ENCODE results near the gene APOC4.

Gene APOC4

DNA sequence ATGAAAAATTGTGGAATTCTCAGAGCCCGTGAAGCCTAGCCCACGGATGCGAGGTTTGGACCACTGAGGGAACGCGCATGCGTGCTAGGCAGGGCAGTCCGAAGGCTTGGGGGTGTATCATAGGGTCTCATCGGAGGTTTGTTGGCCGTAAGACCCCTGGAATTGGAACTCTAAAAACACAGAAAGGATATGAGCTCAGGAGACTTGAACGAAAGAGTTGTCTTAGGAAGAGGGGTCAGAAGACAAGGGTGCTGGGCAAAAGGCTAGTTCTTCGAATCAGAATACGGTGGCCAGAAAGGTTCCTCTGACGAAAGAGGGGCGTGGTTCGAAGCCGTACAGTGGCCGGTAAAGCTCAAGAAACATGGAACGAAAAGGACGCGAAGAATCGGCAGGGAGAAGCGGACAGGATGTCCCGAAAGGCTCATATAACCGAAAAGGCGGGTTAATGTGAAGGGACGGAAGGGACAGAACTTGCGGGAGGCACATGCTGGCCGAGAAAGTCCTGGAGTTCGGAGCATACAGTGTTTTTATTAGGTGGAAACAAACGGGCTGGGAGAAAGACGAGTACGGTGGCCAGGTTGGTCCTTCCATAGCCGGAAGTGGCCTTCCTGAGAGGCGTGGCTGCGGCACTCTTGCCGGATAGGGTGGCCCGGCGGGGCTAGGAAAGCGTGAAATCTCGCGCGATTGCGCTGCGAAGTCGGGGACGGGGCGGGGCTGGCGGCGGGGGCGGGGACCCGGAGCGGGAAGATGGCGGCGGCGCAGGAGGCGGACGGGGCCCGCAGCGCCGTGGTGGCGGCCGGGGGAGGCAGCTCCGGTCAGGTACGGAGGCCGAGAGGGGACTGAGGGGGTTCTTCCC, 12.8 kb downstream of the APOC4 start, which contains the start of gene CLPTM1:
TSS of gene CLPTM1 (plus strand) at position 732 of the 856 bp plus-strand sequence. CDS start at position 748, 16 bp downstream.
- H3K9ac ChIP-seq (ENCODE audit: low read length) = peak within 1 kb of the TSS; percentile 83
- peak within 1 kb of the TSS; percentile 86 for H3K4me2 ChIP-seq (ENCODE audit: low read depth, low read length)
- peaks cover 5% of the 10 kb centered on the region for H3F3A ChIP-seq (ENCODE audit: insufficient read depth, low read length)
- peak; percentile 98 for DNase-seq
- peaks cover 20% of the 10 kb centered on the region for H3K4me1 ChIP-seq (ENCODE audit: low read length)
- no peaks in the 10 kb centered on the region for H3K9me3 ChIP-seq (replicated peaks; ENCODE audit: insufficient read depth, low read length)
- peak within 1 kb of the TSS; percentile 92 for H2AFZ ChIP-seq (ENCODE audit: low read length)
- H3K79me2 ChIP-seq (ENCODE audit: low read length) = peaks cover 60% of the 10 kb centered on the region
- H3K4me3 ChIP-seq (ENCODE audit: low read length) = peak within 1 kb of the TSS; percentile 94
- no peaks in the 10 kb centered on the region for H3K27me3 ChIP-seq (replicated peaks; ENCODE audit: insufficient read depth, low read length)
- H3K27ac ChIP-seq (ENCODE audit: low read length) = peak within 1 kb of the TSS; percentile 87
- H4K20me1 ChIP-seq (ENCODE audit: insufficient read depth, low read length) = no peaks in the 10 kb centered on the region; the same call in 1 of the 2 replicates
- TF ChIP-seq, protein P1, sequence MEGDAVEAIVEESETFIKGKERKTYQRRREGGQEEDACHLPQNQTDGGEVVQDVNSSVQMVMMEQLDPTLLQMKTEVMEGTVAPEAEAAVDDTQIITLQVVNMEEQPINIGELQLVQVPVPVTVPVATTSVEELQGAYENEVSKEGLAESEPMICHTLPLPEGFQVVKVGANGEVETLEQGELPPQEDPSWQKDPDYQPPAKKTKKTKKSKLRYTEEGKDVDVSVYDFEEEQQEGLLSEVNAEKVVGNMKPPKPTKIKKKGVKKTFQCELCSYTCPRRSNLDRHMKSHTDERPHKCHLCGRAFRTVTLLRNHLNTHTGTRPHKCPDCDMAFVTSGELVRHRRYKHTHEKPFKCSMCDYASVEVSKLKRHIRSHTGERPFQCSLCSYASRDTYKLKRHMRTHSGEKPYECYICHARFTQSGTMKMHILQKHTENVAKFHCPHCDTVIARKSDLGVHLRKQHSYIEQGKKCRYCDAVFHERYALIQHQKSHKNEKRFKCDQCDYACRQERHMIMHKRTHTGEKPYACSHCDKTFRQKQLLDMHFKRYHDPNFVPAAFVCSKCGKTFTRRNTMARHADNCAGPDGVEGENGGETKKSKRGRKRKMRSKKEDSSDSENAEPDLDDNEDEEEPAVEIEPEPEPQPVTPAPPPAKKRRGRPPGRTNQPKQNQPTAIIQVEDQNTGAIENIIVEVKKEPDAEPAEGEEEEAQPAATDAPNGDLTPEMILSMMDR (IDR thresholded peaks at IDR 0.05; ENCODE audit: low read length) = no peak
- TF ChIP-seq EZH2phosphoT487 (IDR thresholded peaks at IDR 0.05; ENCODE audit: low read length) (no peak), EZH2 (optimal IDR thresholded peaks at IDR 0.05; ENCODE audit: low read depth, low read length) (no peak)
- H3K9me2 ChIP-seq (replicated peaks; ENCODE audit: insufficient read depth, low read length) = no peaks in the 10 kb centered on the region
- no peaks in the 10 kb centered on the region for H3K36me3 ChIP-seq (replicated peaks; ENCODE audit: insufficient read depth, low read length)

DNA sequence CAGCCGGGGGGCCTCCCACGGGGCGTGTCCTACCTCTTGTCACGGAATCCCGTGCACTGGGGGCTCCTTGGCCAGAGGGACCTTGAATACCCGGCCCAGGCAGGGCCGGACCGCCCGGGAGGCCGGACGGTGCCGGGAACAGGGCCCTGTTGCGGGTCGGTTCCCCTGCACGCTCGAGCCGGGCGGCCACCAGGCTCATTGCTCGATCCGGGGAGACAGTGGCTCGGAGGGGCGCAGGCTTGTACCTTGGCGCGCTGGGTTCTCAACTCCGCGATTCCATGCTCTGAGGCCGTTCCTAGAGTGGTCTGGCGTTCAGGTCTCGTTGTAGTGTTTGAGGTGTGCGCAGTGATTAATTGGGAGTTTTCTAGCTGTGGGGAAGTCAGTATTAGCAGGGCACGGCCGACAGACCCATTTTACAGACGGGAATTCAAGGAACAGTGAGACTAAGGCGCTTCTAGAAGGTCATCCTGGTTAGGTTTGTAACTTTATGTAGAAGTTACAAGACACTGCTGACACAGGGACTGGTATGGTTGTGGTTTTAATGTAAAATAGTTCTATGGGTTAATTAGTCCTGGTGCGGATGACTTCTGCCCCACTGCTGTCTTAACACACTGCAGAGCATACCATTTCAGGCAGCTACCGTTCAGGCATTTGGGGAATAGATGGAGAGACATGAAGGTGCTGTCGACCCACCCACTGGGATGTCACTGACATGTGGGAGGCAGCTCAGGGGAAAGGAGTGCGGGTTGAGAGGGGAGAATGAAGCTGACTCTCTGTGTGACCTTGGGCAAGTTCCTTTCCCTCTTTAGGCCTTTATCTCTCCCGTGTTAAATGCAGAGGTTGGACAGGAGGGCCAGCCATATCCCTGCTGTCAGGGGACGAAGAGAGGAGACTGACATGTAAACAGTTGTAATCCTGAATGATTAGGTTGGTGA, 13.7 kb downstream of the APOC4 start:
- TF ChIP-seq EZH2 (optimal IDR thresholded peaks at IDR 0.05; ENCODE audit: low read depth, low read length) (no peak), EZH2phosphoT487 (IDR thresholded peaks at IDR 0.05; ENCODE audit: low read length) (no peak)
- TF ChIP-seq, protein P1 (IDR thresholded peaks at IDR 0.05; ENCODE audit: low read length) = no peak
- DNase-seq = no peak
- Histone ChIP-seq H3K9me2 (replicated peaks; ENCODE audit: insufficient read depth, low read length) (no peaks in the 10 kb centered on the region), H3K27ac (ENCODE audit: low read length) (peak overlapping the region; percentile 27; the same call in 1 of the 2 replicates), H3F3A (ENCODE audit: insufficient read depth, low read length) (peaks cover 5% of the 10 kb centered on the region), H3K4me2 (ENCODE audit: low read depth, low read length) (peak overlapping the region; percentile 68), H3K36me3 (replicated peaks; ENCODE audit: insufficient read depth, low read length) (no peaks in the 10 kb centered on the region), H3K79me2 (ENCODE audit: low read length) (peaks cover 69% of the 10 kb centered on the region), H3K27me3 (replicated peaks; ENCODE audit: insufficient read depth, low read length) (no peaks in the 10 kb centered on the region), H3K4me3 (ENCODE audit: low read length) (peak overlapping the region; percentile 94), H2AFZ (ENCODE audit: low read length) (peak overlapping the region; percentile 74), H3K4me1 (ENCODE audit: low read length) (peaks cover 29% of the 10 kb centered on the region), H4K20me1 (ENCODE audit: insufficient read depth, low read length) (no peaks in the 10 kb centered on the region; the same call in 1 of the 2 replicates), H3K9me3 (replicated peaks; ENCODE audit: insufficient read depth, low read length) (no peaks in the 10 kb centered on the region), H3K9ac (ENCODE audit: low read length) (peak overlapping the region; percentile 83)

DNA sequence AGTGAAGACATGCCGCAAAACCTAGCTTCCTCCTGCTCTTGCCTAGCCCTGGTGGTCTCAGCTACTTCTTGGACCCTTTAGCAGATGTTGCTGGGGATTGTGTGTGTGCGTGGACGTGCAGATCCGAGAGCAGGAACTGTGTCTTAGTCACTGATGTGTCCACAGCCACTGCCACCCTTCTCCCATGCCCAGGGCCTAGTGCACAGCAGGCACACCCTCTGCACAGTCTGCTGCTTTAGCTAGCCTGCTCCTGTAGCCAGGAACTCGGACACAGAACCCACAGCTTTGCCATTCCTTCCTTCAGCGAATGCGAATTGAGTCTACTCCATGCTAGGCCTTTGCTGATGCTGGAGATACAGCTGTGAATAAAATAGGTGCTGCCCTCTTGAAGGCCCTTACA, 15.5 kb downstream of the APOC4 start:
- Histone ChIP-seq H3K4me2 (ENCODE audit: low read depth, low read length) (peak overlapping the region; percentile 68; the same call in 1 of the 2 replicates), H3K9me3 (replicated peaks; ENCODE audit: insufficient read depth, low read length) (no peaks in the 10 kb centered on the region), H3F3A (ENCODE audit: insufficient read depth, low read length) (peaks cover 13% of the 10 kb centered on the region), H3K9me2 (replicated peaks; ENCODE audit: insufficient read depth, low read length) (no peaks in the 10 kb centered on the region), H3K9ac (ENCODE audit: low read length) (no peak overlapping the region), H3K36me3 (replicated peaks; ENCODE audit: insufficient read depth, low read length) (no peaks in the 10 kb centered on the region), H3K4me3 (ENCODE audit: low read length) (no peak overlapping the region), H3K79me2 (ENCODE audit: low read length) (peaks cover 86% of the 10 kb centered on the region), H4K20me1 (ENCODE audit: insufficient read depth, low read length) (no peaks in the 10 kb centered on the region; the same call in none of the 2 replicates), H3K27ac (ENCODE audit: low read length) (no peak overlapping the region), H2AFZ (ENCODE audit: low read length) (no peak overlapping the region), H3K27me3 (replicated peaks; ENCODE audit: insufficient read depth, low read length) (no peaks in the 10 kb centered on the region), H3K4me1 (ENCODE audit: low read length) (peaks cover 40% of the 10 kb centered on the region)
- TF ChIP-seq EZH2 (optimal IDR thresholded peaks at IDR 0.05; ENCODE audit: low read depth, low read length) (no peak), EZH2phosphoT487 (IDR thresholded peaks at IDR 0.05; ENCODE audit: low read length) (no peak)
- TF ChIP-seq, protein P1 (IDR thresholded peaks at IDR 0.05; ENCODE audit: low read length) = no peak
- DNase-seq = no peak
